GM18951 (cell line): ENCODE data around the gene VHLL.
"Not testable (repeated sequence)": the region's sequence is repeated elsewhere in the genome, so short reads cannot be mapped to it uniquely, and the experiment has no call there.

Source experiments
- POLR2A ChIP-seq: IDR thresholded peaks from 4 replicates; pipeline ENCODE4 v1.6.1; 2011; ENCODE audit warnings: mild to moderate bottlenecking; ENCODE audit not compliant: insufficient read length, insufficient read depth; ENCODE audit errors: extremely low read depth
- in situ Hi-C: fragments of 300-500 bp; cut with MboI; formaldehyde crosslinking; loops from one replicate; pipeline ENCODE4 v1.12.0; 2022; ENCODE audit warnings: low sequenced_read_pairs, mixed read lengths, inconsistent platforms; ENCODE audit not compliant: unreplicated experiment

The VHLL gene

GRCh38 chr1:156298852-156299357 is at the start of gene VHLL:
Gene VHLL (minus strand): TSS chr1:156299307. CDS start chr1:156299189, 118 bp downstream.
- in situ Hi-C loops: no loop called here
- TF ChIP-seq POLR2A: no peak

GRCh38 chr1:156347331-156347730 is 48.2 kb upstream of the VHLL start:
- in situ Hi-C loops: no loop called here
- TF ChIP-seq POLR2A: no peak

GRCh38 chr1:156346636-156347035 is 47.5 kb upstream of the VHLL start:
- no peak for TF ChIP-seq POLR2A
- in situ Hi-C loops: no loop called here

GRCh38 chr1:156346035-156346434 is 46.9 kb upstream of the VHLL start:
- in situ Hi-C loops: not testable (repeated sequence)

GRCh38 chr1:156344409-156344808 is 45.3 kb upstream of the VHLL start:
- no peak for TF ChIP-seq POLR2A
- in situ Hi-C loops: no loop called here

GRCh38 chr1:156342166-156342955 is 43.3 kb upstream of the VHLL start:
- in situ Hi-C loops: no loop called here
- TF ChIP-seq POLR2A: no peak

GRCh38 chr1:156338180-156338976 is 39.3 kb upstream of the VHLL start, which contains the start of the genes CCT3 and TSACC:
Gene CCT3 (minus strand): TSS chr1:156338292. CDS start chr1:156338184, 108 bp downstream.
Gene TSACC (plus strand): TSS chr1:156338526. CDS start chr1:156339758, 1,232 bp downstream.
- peak; percentile 87 for TF ChIP-seq POLR2A
- in situ Hi-C loops: loop anchor here (10.0 kb wide), 1 partner anchor 204 kb away; no protein-coding TSS in a partner anchor

GRCh38 chr1:156337888-156338179 is 38.7 kb upstream of the VHLL start:
- in situ Hi-C loops: loop anchor here (10.0 kb wide), 1 partner anchor 203 kb away; no protein-coding TSS in a partner anchor
- TF ChIP-seq POLR2A: no peak

- TF ChIP-seq POLR2A: no peak
- in situ Hi-C loops: loop anchor here (10.0 kb wide), 1 partner anchor 202 kb away; no protein-coding TSS in a partner anchor
These were observed 38.2 kb upstream of the VHLL start for GRCh38 chr1:156337052-156337887.

- TF ChIP-seq POLR2A: no peak
- in situ Hi-C loops: loop anchor here (10.0 kb wide), 1 partner anchor 201 kb away; no protein-coding TSS in a partner anchor
These were observed 37.1 kb upstream of the VHLL start for GRCh38 chr1:156336242-156336641.

- in situ Hi-C loops: not testable (repeated sequence)
These were observed 24.1 kb upstream of the VHLL start for GRCh38 chr1:156323179-156323578.

GRCh38 chr1:156320560-156320959 is 21.5 kb upstream of the VHLL start:
- no peak for TF ChIP-seq POLR2A
- in situ Hi-C loops: no loop called here

- in situ Hi-C loops: loop anchor here (10.0 kb wide), 1 partner anchor 225 kb away; no protein-coding TSS in a partner anchor
- no peak for TF ChIP-seq POLR2A
These were observed 20.6 kb upstream of the VHLL start for GRCh38 chr1:156319664-156320063.
